HCT116 (cell line): Measurements from ENCODE around the gene GRIK2. TPM values are rescaled to one million over a fixed set of nuclear protein-coding genes. Genes with fewer than 3 reads are reported as not detected.
A peak's percentile ranks its signal among the peaks of the same experiment; 100 is the strongest.

ENCODE experiments used
- ATAC-seq: fragments of 200-7000 bp; cut with Tn5 transposase; 2 replicates; pipeline ENCODE4 v1.9.1; 2020; ENCODE audit warnings: mild to moderate bottlenecking, moderate library complexity
- BruUV-seq: library from RNA; stranded (reverse); fragments of 400-500 nt; replicated peaks from 2 replicates; lab custom pipeline; 2021; lab: Mats Ljungman, UMichigan
- CTCF ChIA-PET: fragments of 300-600 bp; sonication (Branson Sonifier 250); formaldehyde crosslinking; loops from one replicate; lab custom pipeline; 2021; ENCODE audit warnings: antibody characterized with exemption; lab: Charles Lee
- POLR2A ChIA-PET: fragments of 300-600, 350-600 bp; sonication (Branson Sonifier 250); formaldehyde crosslinking; loops from one replicate; lab custom pipeline; 2021; ENCODE audit warnings: antibody characterized with exemption; lab: Charles Lee
- RAD21 ChIA-PET, 2 experiments: fragments of 300-600 bp; sonication (Branson Sonifier 250); formaldehyde crosslinking; loops; one replicate each; lab custom pipeline; 2023; ENCODE audit warnings: low total read pairs in 2 of 2; ENCODE audit not compliant: uncharacterized antibody in 2 of 2, unreplicated experiment in 2 of 2, low non-redundant PET in 1 of 2; lab: Charles Lee
- DNase-seq: peaks from one replicate; pipeline ENCODE4 v3.0.0-alpha.2; 2010; ENCODE audit warnings: low read depth, low spot score
- H2AFZ ChIP-seq: fragments of 200-600 bp; shearing (Covaris generic), sonication (generic); 2 replicates; pipeline ENCODE4 v1.6.1; 2017; ENCODE audit warnings: low read depth, mixed run types, mixed read lengths, antibody characterized with exemption, low read length; ENCODE audit not compliant: poor library complexity, severe bottlenecking
- H3K27ac ChIP-seq: 2 replicates; pipeline ENCODE4 v1.5.1; 2012; ENCODE audit warnings: low read depth, low read length
- H3K27me3 ChIP-seq: fragments of 200-600 bp; sonication (generic); 2 replicates; pipeline ENCODE4 v1.6.1; 2016; ENCODE audit warnings: mixed run types, low read length, mixed read lengths; ENCODE audit not compliant: insufficient read depth
- H3K36me3 ChIP-seq, 2 experiments: fragments of 200-500 bp in 1 of 2; fragments of 200-600 bp in 1 of 2; sonication (Bioruptor generic) in 1 of 2; sonication (generic) in 1 of 2; 2 replicates each; pipeline versions ENCODE4 v1.5.1 to v1.6.1; 2014 to 2016; ENCODE audit warnings: low read length in 2 of 2, inconsistent platforms in 1 of 2, mixed read lengths in 1 of 2, mixed run types in 1 of 2; ENCODE audit not compliant: insufficient read depth in 2 of 2, control insufficient read depth in 1 of 2
- H3K4me1 ChIP-seq, 2 experiments: fragments of 200-600 bp in 1 of 2; sonication (generic) in 1 of 2; 2 replicates each; pipeline versions ENCODE4 v1.5.1 to v1.6.1; 2012 to 2017; ENCODE audit warnings: low read length in 2 of 2, inconsistent platforms in 1 of 2, mild to moderate bottlenecking in 1 of 2, mixed read lengths in 1 of 2, mixed run types in 1 of 2, moderate library complexity in 1 of 2; ENCODE audit not compliant: insufficient read depth in 2 of 2, control insufficient read depth in 1 of 2
- H3K4me2 ChIP-seq: fragments of 200-600 bp; sonication (generic); 2 replicates; pipeline ENCODE4 v1.6.1; 2017; ENCODE audit warnings: mixed run types, low read length, mixed read lengths
- H3K4me3 ChIP-seq, 2 experiments: fragments of 200-600 bp in 1 of 2; sonication (generic) in 1 of 2; replicated peaks in 1 of 2; 2 replicates each; pipeline ENCODE4 v1.5.1; 2011 to 2016; ENCODE audit warnings: low read length in 2 of 2, control low read depth in 1 of 2, low read depth in 1 of 2, mild to moderate bottlenecking in 1 of 2, mixed read lengths in 1 of 2, mixed run types in 1 of 2
- H3K79me2 ChIP-seq: fragments of 200-600 bp; sonication (generic); 2 replicates; pipeline ENCODE4 v1.6.1; 2017; ENCODE audit warnings: mild to moderate bottlenecking, mixed run types, low read length, moderate library complexity, mixed read lengths; ENCODE audit not compliant: insufficient read depth
- H3K9ac ChIP-seq: fragments of 200-600 bp; sonication (generic); 2 replicates; pipeline ENCODE4 v1.6.1; 2016; ENCODE audit warnings: low read length, mixed read lengths
- H3K9me2 ChIP-seq: fragments of 200-600 bp; sonication (generic), shearing (Covaris generic); 2 replicates; pipeline ENCODE4 v1.6.1; 2017; ENCODE audit warnings: mixed run types, mild to moderate bottlenecking, moderate library complexity; ENCODE audit not compliant: insufficient read depth
- H3K9me3 ChIP-seq, 2 experiments: fragments of 200-500 bp in 1 of 2; fragments of 200-600 bp in 1 of 2; sonication (Bioruptor generic) in 1 of 2; sonication (generic) in 1 of 2; 2 replicates each; pipeline ENCODE4 v1.6.1; 2014 to 2017; ENCODE audit warnings: low read length in 2 of 2, mixed read lengths in 2 of 2, inconsistent platforms in 1 of 2, low read depth in 1 of 2, mild to moderate bottlenecking in 1 of 2, mixed run types in 1 of 2, moderate library complexity in 1 of 2; ENCODE audit not compliant: control insufficient read depth in 1 of 2, insufficient read depth in 1 of 2
- H4K20me1 ChIP-seq: fragments of 200-600 bp; sonication (generic), shearing (Covaris generic); 2 replicates; pipeline ENCODE4 v1.6.1; 2017; ENCODE audit warnings: mixed run types, mild to moderate bottlenecking, moderate library complexity; ENCODE audit not compliant: insufficient read depth
- ATF3 ChIP-seq: IDR thresholded peaks from 2 replicates; pipeline ENCODE4 v1.6.1; 2012
- CBX3 ChIP-seq: IDR thresholded peaks from 2 replicates; pipeline ENCODE4 v1.6.1; 2012; ENCODE audit warnings: low read depth
- CTCF ChIP-seq, 3 experiments: fragments of 200-600 bp in 1 of 3; sonication (generic) in 1 of 3; IDR thresholded peaks in 2 of 3; conservative IDR thresholded peaks in 1 of 3; 2 replicates each; pipeline ENCODE4 v1.5.1; 2012 to 2017; ENCODE audit warnings: low read depth in 2 of 3, low read length in 2 of 3, antibody characterized with exemption in 1 of 3, borderline replicate concordance in 1 of 3, control low read depth in 1 of 3, mild to moderate bottlenecking in 1 of 3, mixed read lengths in 1 of 3, mixed run types in 1 of 3, moderate library complexity in 1 of 3; ENCODE audit not compliant: insufficient read depth in 1 of 3
- EGR1 ChIP-seq: IDR thresholded peaks from 2 replicates; pipeline ENCODE4 v1.6.1; 2012; ENCODE audit warnings: low read depth
- ELF1 ChIP-seq: IDR thresholded peaks from 2 replicates; pipeline ENCODE4 v1.6.1; 2012; ENCODE audit warnings: low read depth, borderline replicate concordance
- EZH2 ChIP-seq: fragments of 200-600 bp; sonication (generic); IDR thresholded peaks from 2 replicates; pipeline ENCODE4 v1.6.1; 2017; ENCODE audit warnings: antibody characterized with exemption, mixed run types
- EZH2phosphoT487 ChIP-seq: fragments of 200-600 bp; IDR thresholded peaks from 2 replicates; pipeline ENCODE4 v1.6.1; 2018; ENCODE audit warnings: antibody characterized with exemption, borderline replicate concordance
- JUND ChIP-seq: IDR thresholded peaks from 2 replicates; pipeline ENCODE4 v1.6.1; 2012
- MAX ChIP-seq: IDR thresholded peaks from 2 replicates; pipeline ENCODE4 v1.6.1; 2012
- POLR2A ChIP-seq: IDR thresholded peaks from 2 replicates; pipeline ENCODE4 v1.7.0; 2011; ENCODE audit warnings: borderline replicate concordance; ENCODE audit not compliant: insufficient read depth, insufficient read length; ENCODE audit errors: extremely low read depth
- POLR2AphosphoS5 ChIP-seq: IDR thresholded peaks from 2 replicates; pipeline ENCODE4 v1.6.1; 2011; ENCODE audit warnings: mild to moderate bottlenecking, low read depth, low read length, moderate library complexity
- SIN3A ChIP-seq: IDR thresholded peaks from 2 replicates; pipeline ENCODE4 v1.6.1; 2012; ENCODE audit warnings: low read depth
- SP1 ChIP-seq: IDR thresholded peaks from 2 replicates; pipeline ENCODE4 v1.6.1; 2012; ENCODE audit warnings: low read depth
- SRF ChIP-seq: IDR thresholded peaks from 2 replicates; pipeline ENCODE4 v1.6.1; 2012; ENCODE audit warnings: low read depth
- YY1 ChIP-seq: IDR thresholded peaks from 2 replicates; pipeline ENCODE4 v1.6.1; 2011; ENCODE audit warnings: low read length, low read depth, moderate library complexity, mild to moderate bottlenecking; ENCODE audit not compliant: insufficient replicate concordance; ENCODE audit errors: extremely low read depth
- ZBTB33 ChIP-seq: IDR thresholded peaks from 2 replicates; pipeline ENCODE4 v1.6.1; 2011; ENCODE audit warnings: mild to moderate bottlenecking, low read length, moderate library complexity; ENCODE audit not compliant: insufficient replicate concordance; ENCODE audit errors: extremely low read depth
- ZNF274 ChIP-seq: fragments of 200-500 bp; sonication (Bioruptor generic); IDR thresholded peaks from 2 replicates; pipeline ENCODE4 v1.6.1; 2014; ENCODE audit warnings: mild to moderate bottlenecking, low read depth, low read length, inconsistent platforms
- intact Hi-C: fragments of 100-400 bp; cut with micrococcal nuclease; formaldehyde crosslinking; loops from 2 replicates; pipeline ENCODE4 v1.10.0; 2022
- total RNA-seq: library from RNA; stranded (reverse); gene quantifications from one replicate; pipeline ENCODE4 v1.2.1, GENCODE V29; 2021; ENCODE audit not compliant: unreplicated experiment

GRIK2 gene
- total RNA-seq, 1 experiment from 2014 or later: 0.64 TPM

- ChIA-PET RAD21 (no interaction called here), CTCF (interaction anchor here (1.0 kb wide), 1 partner anchor 52 kb away, joined by 3 read pairs; no protein-coding TSS in a partner anchor), POLR2A (no interaction called here)
- Histone ChIP-seq H3K4me3 (no peak overlapping the region), H3K9me3 (no peaks in the 10 kb centered on the region), H3K79me2 (no peaks in the 10 kb centered on the region), H3K9ac (no peak overlapping the region), H3K27me3 (no peaks in the 10 kb centered on the region), H3K36me3 (no peaks in the 10 kb centered on the region), H4K20me1 (no peaks in the 10 kb centered on the region), H3K27ac (no peak overlapping the region), H2AFZ (peak overlapping the region; percentile 59), H3K9me2 (no peaks in the 10 kb centered on the region), H3K4me2 (no peak overlapping the region), H3K4me1 (no peaks in the 10 kb centered on the region)
- ATAC-seq (no peak), DNase-seq (no peak)
- intact Hi-C loops: no loop called here
- TF ChIP-seq MAX (no peak), SRF (no peak), POLR2AphosphoS5 (no peak), ELF1 (no peak), SP1 (no peak), ATF3 (no peak), POLR2A (no peak), ZBTB33 (no peak), ZNF274 (no peak), JUND (no peak), EZH2phosphoT487 (no peak), SIN3A (no peak), YY1 (no peak), EGR1 (no peak), CTCF (IDR thresholded peaks at IDR 0.05 in 2 of 3, conservative IDR thresholded peaks at IDR 0.05 in 1 of 3; ENCODE audit: borderline replicate concordance in 1 of 3, insufficient read depth in 1 of 3, low read depth in 2 of 3, low read length in 2 of 3) (no peak), EZH2 (no peak), CBX3 (no peak)
- BruUV-seq: no TSS peak
These were observed 417.6 kb downstream of the GRIK2 start for GRCh38 chr6:101811108-101811507.
